Small intestine (tissue), 7 donors: ENCODE data around the gene C10orf62. TPM values are rescaled to one million over a fixed set of nuclear protein-coding genes. Genes with fewer than 3 reads are reported as not detected.
"Not testable (repeated sequence)": the region's sequence is repeated elsewhere in the genome, so short reads cannot be mapped to it uniquely, and the experiment has no call there.

Source experiments
- DNase-seq, 2 donors: peaks; one replicate each; pipeline versions ENCODE4 v3.0.0 to v3.0.0-alpha.2; 2013
- FAIRE-seq: peaks from 2 replicates; lab custom pipeline; 2012; peaks lifted over from hg19 to GRCh38; lab: Jason Lieb, UNC
- H3K27ac ChIP-seq, 3 donors: one replicate each; pipeline ENCODE4 v1.5.1; 2013; ENCODE audit warnings: low read length in 2 of 3, mild to moderate bottlenecking in 2 of 3, control low read depth in 1 of 3, inconsistent platforms in 1 of 3, low read depth in 1 of 3, moderate library complexity in 1 of 3
- H3K27me3 ChIP-seq, 3 donors: one replicate each; pipeline ENCODE4 v1.6.1; 2013; ENCODE audit warnings: low read length in 3 of 3, inconsistent platforms in 1 of 3; ENCODE audit not compliant: control insufficient read depth in 3 of 3, insufficient read depth in 3 of 3
- H3K36me3 ChIP-seq, 3 donors: one replicate each; pipeline ENCODE4 v1.6.1; 2013; ENCODE audit warnings: low read length in 3 of 3, inconsistent platforms in 1 of 3, low read depth in 1 of 3, mild to moderate bottlenecking in 1 of 3, moderate library complexity in 1 of 3; ENCODE audit not compliant: control insufficient read depth in 3 of 3, insufficient read depth in 2 of 3
- H3K4me1 ChIP-seq, 3 donors: one replicate each; pipeline ENCODE4 v1.6.1; 2013; ENCODE audit warnings: low read length in 2 of 3, inconsistent platforms in 1 of 3, low read depth in 1 of 3, mild to moderate bottlenecking in 1 of 3, moderate library complexity in 1 of 3; ENCODE audit not compliant: control insufficient read depth in 3 of 3, insufficient read depth in 2 of 3
- H3K4me3 ChIP-seq, 3 donors: one replicate each; pipeline ENCODE4 v1.5.1; 2013; ENCODE audit warnings: low read length in 3 of 3, control low read depth in 1 of 3, inconsistent platforms in 1 of 3, low read depth in 1 of 3, mild to moderate bottlenecking in 1 of 3, moderate library complexity in 1 of 3
- H3K9me3 ChIP-seq, 2 donors: one replicate each; pipeline ENCODE4 v1.6.1; 2013; ENCODE audit warnings: low read depth in 1 of 2, low read length in 1 of 2; ENCODE audit not compliant: control insufficient read depth in 2 of 2, insufficient read depth in 1 of 2
- WGBS, 3 donors: extraction: QIAGEN DNeasy Blood & Tissue Kit; methylation state at CpG; one replicate each; pipeline ENCODE4 v1.1.7; 2013; 5-methylcytosine and 5-hydroxymethylcytosine counted together
- polyA plus RNA-seq, 4 donors: library from polyadenylated mRNA; stranded (reverse) in 3 of 4; unstranded in 1 of 4; fragments of 200-250 nt in 3 of 4; fragments of 120-200 nt in 1 of 4; gene quantifications; one replicate each; pipeline versions ENCODE4 v1.2.1 to v1.2.3, GENCODE V29; 2013
- donor health status: healthy with polysubstance abuse.
- donor health status: control.
- donor health status: control.
- donor health status: Bipolar disorder and iron deficiency.
- donor health status: healthy.

Gene C10orf62
- polyA plus RNA-seq, 4 donors = 0.41 TPM; not detected in 3

GRCh38 chr10:97548828-97549455, 40.6 kb upstream of the C10orf62 start:
- Histone ChIP-seq H3K4me3 (no peak overlapping the region), H3K36me3 (no peaks in the 10 kb centered on the region), H3K4me1 (no peaks in the 10 kb centered on the region), H3K9me3 (no peaks in the 10 kb centered on the region), H3K27me3 (no peaks in the 10 kb centered on the region), H3K27ac (no peak overlapping the region)
- DNase-seq = no peak
- 87 to 93% (median 90%) methylated on average over 13 of the region's 13 CpGs for WGBS, 3 donors
- no peak for FAIRE-seq

- Histone ChIP-seq H3K9me3 (peaks cover 0 to 1% of the 10 kb centered on the region in 2 donors), H3K4me3 (no peak overlapping the region), H3K27me3 (no peaks in the 10 kb centered on the region), H3K27ac (no peak overlapping the region), H3K36me3 (no peaks in the 10 kb centered on the region), H3K4me1 (no peaks in the 10 kb centered on the region)
- DNase-seq = peak in 1 of 2 donors; percentile 11
- FAIRE-seq = no peak
- WGBS, 3 donors = 68 to 70% (median 69%) methylated on average over 13 of the region's 13 CpGs
Observed at GRCh38 chr10:97549587-97550322, 39.8 kb upstream of the C10orf62 start.

DNA sequence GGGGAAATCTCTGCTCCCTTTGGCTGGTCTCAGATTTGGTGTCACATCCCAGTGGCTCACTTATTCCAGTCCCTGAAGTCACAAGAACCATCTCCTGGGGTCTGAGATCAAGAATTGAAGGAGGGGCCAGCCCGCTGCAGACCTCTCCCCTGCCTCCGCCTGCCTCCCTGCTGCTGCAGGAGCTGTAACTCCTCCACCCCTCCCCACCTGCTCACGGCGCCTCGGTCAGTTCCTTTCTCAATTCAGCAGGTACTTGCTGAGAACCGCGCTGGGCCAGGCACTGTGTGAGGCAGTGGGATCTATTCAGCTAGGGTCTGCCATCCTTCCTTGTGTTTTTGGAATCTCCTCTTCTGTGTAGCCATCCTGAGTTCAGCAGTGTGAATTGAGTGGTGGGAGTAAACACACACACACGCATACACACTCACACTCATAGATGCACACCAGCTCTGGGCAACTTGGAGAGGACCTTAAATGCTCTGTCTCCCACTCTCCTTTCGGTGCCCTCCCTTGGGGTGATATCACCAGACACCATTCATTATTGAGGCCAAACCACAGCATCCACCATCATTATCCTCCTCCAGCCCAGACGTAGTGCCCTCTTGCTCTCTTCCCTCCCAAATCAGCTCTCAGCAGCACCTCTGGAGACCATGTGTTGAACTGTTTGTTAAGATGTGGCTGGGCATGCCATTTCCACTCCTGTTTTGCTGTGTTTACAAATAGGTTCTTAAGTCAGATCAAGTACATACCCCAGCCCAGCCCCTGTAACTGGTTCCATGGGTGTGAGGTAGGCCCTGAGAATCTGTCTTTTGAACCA, 39.0 kb upstream of the C10orf62 start:
- Histone ChIP-seq H3K27me3 (no peaks in the 10 kb centered on the region), H3K4me1 (no peaks in the 10 kb centered on the region), H3K27ac (no peak overlapping the region), H3K4me3 (no peak overlapping the region), H3K36me3 (no peaks in the 10 kb centered on the region), H3K9me3 (peaks cover 0 to 6% of the 10 kb centered on the region in 2 donors)
- FAIRE-seq (no peak), DNase-seq (no peak)
- WGBS, 3 donors = 85 to 89% (median 88%) methylated on average over 10 of the region's 10 CpGs

GRCh38 chr10:97551271-97551670, 38.2 kb upstream of the C10orf62 start:
- 85 to 95% (median 87%) methylated on average over 6 of the region's 6 CpGs for WGBS, 3 donors
- Histone ChIP-seq H3K27me3 (no peaks in the 10 kb centered on the region), H3K27ac (no peak overlapping the region), H3K4me3 (no peak overlapping the region), H3K4me1 (no peaks in the 10 kb centered on the region), H3K9me3 (peaks cover 0 to 6% of the 10 kb centered on the region in 2 donors), H3K36me3 (no peaks in the 10 kb centered on the region)
- FAIRE-seq (no peak), DNase-seq (no peak)

DNA sequence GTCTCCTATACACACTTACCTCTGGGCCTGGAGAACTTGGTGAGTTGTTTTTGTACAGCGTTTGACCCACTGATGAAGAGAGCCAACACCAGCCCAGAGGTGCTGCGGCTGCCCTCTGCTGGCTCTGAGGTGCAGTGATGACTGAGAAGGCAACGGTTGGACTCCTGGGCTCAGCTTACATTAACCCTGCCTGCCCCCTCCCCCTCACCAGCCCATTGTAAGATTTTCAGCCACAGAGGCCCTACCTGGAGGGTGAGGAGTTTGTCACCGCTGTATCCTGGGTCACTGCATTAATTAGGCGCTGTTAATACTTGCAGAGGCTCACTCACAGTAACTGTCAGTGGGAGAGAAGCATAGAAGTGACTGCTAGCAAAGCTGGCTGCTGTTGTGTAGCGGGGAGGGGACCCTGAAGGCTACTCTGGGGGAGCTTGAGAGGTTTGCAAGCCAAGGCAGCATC, 35.9 kb upstream of the C10orf62 start:
- no peaks in the 10 kb centered on the region for H3K4me1 ChIP-seq
- DNase-seq (peak; percentile 58 to 59), FAIRE-seq (no peak)
- H3K27me3 ChIP-seq = no peaks in the 10 kb centered on the region
- H3K36me3 ChIP-seq = no peaks in the 10 kb centered on the region
- H3K27ac ChIP-seq = no peak overlapping the region
- peaks cover 0 to 6% of the 10 kb centered on the region in 2 donors for H3K9me3 ChIP-seq
- WGBS, 3 donors = 16 to 25% (median 18%) methylated on average over 6 of the region's 6 CpGs
- no peak overlapping the region for H3K4me3 ChIP-seq

GRCh38 chr10:97554336-97554735, 35.2 kb upstream of the C10orf62 start:
- WGBS, 3 donors = 93 to 94% (median 93%) methylated on average over 5 of the region's 5 CpGs
- H3K27ac ChIP-seq, H3K9me3 ChIP-seq, H3K36me3 ChIP-seq, H3K4me3 ChIP-seq, H3K4me1 ChIP-seq, FAIRE-seq, H3K27me3 ChIP-seq, DNase-seq: not testable (repeated sequence)

DNA sequence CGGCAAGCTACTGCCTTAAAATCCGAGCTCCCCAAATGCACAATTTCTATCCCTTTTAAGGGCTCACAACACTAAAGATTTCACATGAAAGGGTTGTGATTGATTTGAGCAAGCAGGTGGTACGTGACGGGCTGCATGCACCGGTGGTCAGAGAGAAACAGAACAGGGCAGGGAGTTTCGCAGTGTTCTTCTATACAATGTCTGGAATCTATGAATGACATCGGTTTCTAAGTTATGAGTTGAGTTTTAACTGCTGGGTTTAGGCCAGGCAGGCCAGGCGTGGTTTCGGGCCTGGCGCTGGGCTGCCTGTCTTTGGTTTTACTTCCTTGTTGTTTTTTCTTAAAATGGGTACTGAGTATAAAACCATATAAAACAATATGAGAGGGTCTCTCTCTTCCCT, 34.0 kb upstream of the C10orf62 start:
- not testable (repeated sequence) for FAIRE-seq, H3K27me3 ChIP-seq, H3K27ac ChIP-seq, H3K4me3 ChIP-seq, H3K9me3 ChIP-seq, H3K36me3 ChIP-seq, H3K4me1 ChIP-seq, DNase-seq
- 89 to 99% (median 93%) methylated on average over 7 to 10 of the region's 10 CpGs for WGBS, 3 donors

- H3K36me3 ChIP-seq, H3K4me1 ChIP-seq, H3K27me3 ChIP-seq, H3K9me3 ChIP-seq, H3K4me3 ChIP-seq, FAIRE-seq, H3K27ac ChIP-seq, DNase-seq: not testable (repeated sequence)
- WGBS, 3 donors = 81 to 93% (median 91%) methylated on average over 17 of the region's 17 CpGs
Observed at GRCh38 chr10:97560731-97561381, 28.7 kb upstream of the C10orf62 start.
